Panc1 (cell line): ENCODE results near the gene FAM227A. TPM values are rescaled to one million over a fixed set of nuclear protein-coding genes. Genes with fewer than 3 reads are reported as not detected.

Experiments used
- ATAC-seq: fragments of 200-7000 bp; cut with Tn5 transposase; 2 replicates; pipeline ENCODE4 v1.9.1; 2020; ENCODE audit warnings: mild to moderate bottlenecking, moderate library complexity
- BruUV-seq: library from RNA; stranded (reverse); fragments of 400-500 nt; replicated peaks from 2 replicates; lab custom pipeline; 2021; lab: Mats Ljungman, UMichigan
- CTCF ChIA-PET: fragments of 300-600 bp; sonication (Branson Sonifier 250); formaldehyde crosslinking; loops from one replicate; lab custom pipeline; 2022; ENCODE audit warnings: antibody characterized with exemption; lab: Charles Lee
- POLR2A ChIA-PET: fragments of 300-600 bp; sonication (Branson Sonifier 250); formaldehyde crosslinking; loops from one replicate; lab custom pipeline; 2022; ENCODE audit warnings: antibody characterized with exemption; lab: Charles Lee
- DNase-seq: peaks from one replicate; pipeline ENCODE4 v3.0.0-alpha.2; 2010; ENCODE audit warnings: low read depth, low spot score
- H3K27ac ChIP-seq: 2 replicates; pipeline ENCODE4 v1.5.1; 2011; ENCODE audit warnings: mild to moderate bottlenecking, low read length, inconsistent platforms
- H3K27me3 ChIP-seq: fragments of 200-500 bp; sonication (Bioruptor generic); 2 replicates; pipeline ENCODE4 v1.6.0; 2014; ENCODE audit warnings: low read length, inconsistent platforms; ENCODE audit not compliant: control insufficient read depth, insufficient read depth
- H3K36me3 ChIP-seq: fragments of 200-500 bp; sonication (Bioruptor generic); 2 replicates; pipeline ENCODE4 v1.5.1; 2014; ENCODE audit warnings: inconsistent platforms, mild to moderate bottlenecking, low read length, moderate library complexity; ENCODE audit not compliant: control insufficient read depth, insufficient read depth
- H3K4me1 ChIP-seq: 2 replicates; pipeline ENCODE4 v1.5.1; 2011; ENCODE audit warnings: inconsistent platforms, mild to moderate bottlenecking, low read length, moderate library complexity; ENCODE audit not compliant: control insufficient read depth, insufficient read depth
- H3K4me3 ChIP-seq, 2 experiments: 2 replicates each; pipeline ENCODE4 v1.5.1; 2011 to 2012; ENCODE audit warnings: low read depth in 2 of 2, low read length in 2 of 2, mild to moderate bottlenecking in 2 of 2, inconsistent platforms in 1 of 2, moderate library complexity in 1 of 2
- H3K9me3 ChIP-seq: fragments of 200-500 bp; sonication (Bioruptor generic); 2 replicates; pipeline ENCODE4 v1.5.1; 2014; ENCODE audit warnings: low read depth, mild to moderate bottlenecking, inconsistent platforms, low read length, moderate library complexity; ENCODE audit not compliant: control insufficient read depth, insufficient read depth
- POLR2AphosphoS5 ChIP-seq: IDR thresholded peaks from 2 replicates; pipeline ENCODE4 v1.6.1; 2012; ENCODE audit warnings: mild to moderate bottlenecking, low read depth, low read length, moderate library complexity
- SIN3A ChIP-seq: IDR thresholded peaks from 2 replicates; pipeline ENCODE4 v1.6.1; 2012; ENCODE audit warnings: low read depth, mild to moderate bottlenecking, low read length, moderate library complexity, borderline replicate concordance; ENCODE audit not compliant: insufficient read depth
- TCF7L2 ChIP-seq: IDR thresholded peaks from 2 replicates; pipeline ENCODE4 v1.6.1; 2011; ENCODE audit warnings: mild to moderate bottlenecking, low read depth, low read length, inconsistent platforms
- in situ Hi-C: cut with HindIII; loops from 2 replicates; pipeline ENCODE4 v1.10.0; 2016; ENCODE audit warnings: low sequenced_read_pairs, low pct_unique_long_range_greater_than_20kb
- intact Hi-C: fragments of 100-400 bp; cut with micrococcal nuclease; formaldehyde crosslinking; loops from one replicate; pipeline ENCODE4 v1.10.0; 2022; ENCODE audit not compliant: unreplicated experiment
- total RNA-seq: library from RNA; stranded (reverse); gene quantifications from one replicate; pipeline ENCODE4 v1.2.1, GENCODE V29; 2021; ENCODE audit not compliant: unreplicated experiment
- TF ChIP-seq, protein P1 (sequence below): fragments of 450-650 bp; IDR thresholded peaks from 2 replicates; pipeline ENCODE4 v1.5.1; 2017; ENCODE audit warnings: mild to moderate bottlenecking
- TF ChIP-seq, protein P2 (sequence below), 2 experiments: IDR thresholded peaks; 2 replicates each; pipeline ENCODE4 v1.6.1; 2011 to 2012; ENCODE audit warnings: low read depth in 2 of 2, control low read depth in 1 of 2, low read length in 1 of 2, mild to moderate bottlenecking in 1 of 2, moderate library complexity in 1 of 2; ENCODE audit not compliant: insufficient read depth in 1 of 2

The FAM227A gene
- total RNA-seq, 1 experiment from 2014 or later = 2.4 TPM

- H3K9me3 ChIP-seq = no peaks in the 10 kb centered on the region
- no peaks in the 10 kb centered on the region for H3K27me3 ChIP-seq
- intact Hi-C loops (no loop called here), in situ Hi-C loops (no loop called here)
- BruUV-seq = no TSS peak
- POLR2A ChIA-PET = no interaction called here
- DNase-seq = no peak
- TF ChIP-seq, protein P1, sequence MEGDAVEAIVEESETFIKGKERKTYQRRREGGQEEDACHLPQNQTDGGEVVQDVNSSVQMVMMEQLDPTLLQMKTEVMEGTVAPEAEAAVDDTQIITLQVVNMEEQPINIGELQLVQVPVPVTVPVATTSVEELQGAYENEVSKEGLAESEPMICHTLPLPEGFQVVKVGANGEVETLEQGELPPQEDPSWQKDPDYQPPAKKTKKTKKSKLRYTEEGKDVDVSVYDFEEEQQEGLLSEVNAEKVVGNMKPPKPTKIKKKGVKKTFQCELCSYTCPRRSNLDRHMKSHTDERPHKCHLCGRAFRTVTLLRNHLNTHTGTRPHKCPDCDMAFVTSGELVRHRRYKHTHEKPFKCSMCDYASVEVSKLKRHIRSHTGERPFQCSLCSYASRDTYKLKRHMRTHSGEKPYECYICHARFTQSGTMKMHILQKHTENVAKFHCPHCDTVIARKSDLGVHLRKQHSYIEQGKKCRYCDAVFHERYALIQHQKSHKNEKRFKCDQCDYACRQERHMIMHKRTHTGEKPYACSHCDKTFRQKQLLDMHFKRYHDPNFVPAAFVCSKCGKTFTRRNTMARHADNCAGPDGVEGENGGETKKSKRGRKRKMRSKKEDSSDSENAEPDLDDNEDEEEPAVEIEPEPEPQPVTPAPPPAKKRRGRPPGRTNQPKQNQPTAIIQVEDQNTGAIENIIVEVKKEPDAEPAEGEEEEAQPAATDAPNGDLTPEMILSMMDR = no peak
- TF ChIP-seq POLR2AphosphoS5 = no peak
- TF ChIP-seq, protein P2, sequence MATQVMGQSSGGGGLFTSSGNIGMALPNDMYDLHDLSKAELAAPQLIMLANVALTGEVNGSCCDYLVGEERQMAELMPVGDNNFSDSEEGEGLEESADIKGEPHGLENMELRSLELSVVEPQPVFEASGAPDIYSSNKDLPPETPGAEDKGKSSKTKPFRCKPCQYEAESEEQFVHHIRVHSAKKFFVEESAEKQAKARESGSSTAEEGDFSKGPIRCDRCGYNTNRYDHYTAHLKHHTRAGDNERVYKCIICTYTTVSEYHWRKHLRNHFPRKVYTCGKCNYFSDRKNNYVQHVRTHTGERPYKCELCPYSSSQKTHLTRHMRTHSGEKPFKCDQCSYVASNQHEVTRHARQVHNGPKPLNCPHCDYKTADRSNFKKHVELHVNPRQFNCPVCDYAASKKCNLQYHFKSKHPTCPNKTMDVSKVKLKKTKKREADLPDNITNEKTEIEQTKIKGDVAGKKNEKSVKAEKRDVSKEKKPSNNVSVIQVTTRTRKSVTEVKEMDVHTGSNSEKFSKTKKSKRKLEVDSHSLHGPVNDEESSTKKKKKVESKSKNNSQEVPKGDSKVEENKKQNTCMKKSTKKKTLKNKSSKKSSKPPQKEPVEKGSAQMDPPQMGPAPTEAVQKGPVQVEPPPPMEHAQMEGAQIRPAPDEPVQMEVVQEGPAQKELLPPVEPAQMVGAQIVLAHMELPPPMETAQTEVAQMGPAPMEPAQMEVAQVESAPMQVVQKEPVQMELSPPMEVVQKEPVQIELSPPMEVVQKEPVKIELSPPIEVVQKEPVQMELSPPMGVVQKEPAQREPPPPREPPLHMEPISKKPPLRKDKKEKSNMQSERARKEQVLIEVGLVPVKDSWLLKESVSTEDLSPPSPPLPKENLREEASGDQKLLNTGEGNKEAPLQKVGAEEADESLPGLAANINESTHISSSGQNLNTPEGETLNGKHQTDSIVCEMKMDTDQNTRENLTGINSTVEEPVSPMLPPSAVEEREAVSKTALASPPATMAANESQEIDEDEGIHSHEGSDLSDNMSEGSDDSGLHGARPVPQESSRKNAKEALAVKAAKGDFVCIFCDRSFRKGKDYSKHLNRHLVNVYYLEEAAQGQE (IDR thresholded peaks at IDR 0.05; ENCODE audit: insufficient read depth in 1 of 2, low read depth in 2 of 2, low read length in 1 of 2) = no peak
- no peak for TF ChIP-seq TCF7L2
- TF ChIP-seq SIN3A = no peak
- H3K36me3 ChIP-seq = no peaks in the 10 kb centered on the region
- ATAC-seq = no peak
- no peak overlapping the region for H3K27ac ChIP-seq
- CTCF ChIA-PET = no interaction called here
- H3K4me3 ChIP-seq = no peak overlapping the region
- no peaks in the 10 kb centered on the region for H3K4me1 ChIP-seq
Measured at GRCh38 chr22:38612217-38613006, 43.8 kb downstream of the FAM227A start.

- in situ Hi-C loops (no loop called here), intact Hi-C loops (no loop called here)
- CTCF ChIA-PET = no interaction called here
- no peak for TF ChIP-seq SIN3A
- TF ChIP-seq POLR2AphosphoS5 = no peak
- TF ChIP-seq, protein P2 (IDR thresholded peaks at IDR 0.05; ENCODE audit: insufficient read depth in 1 of 2, low read depth in 2 of 2, low read length in 1 of 2) = no peak
- TF ChIP-seq TCF7L2 = no peak
- TF ChIP-seq, protein P1 = no peak
- Histone ChIP-seq H3K4me3 (no peak overlapping the region), H3K27ac (no peak overlapping the region), H3K9me3 (no peaks in the 10 kb centered on the region), H3K36me3 (no peaks in the 10 kb centered on the region), H3K27me3 (no peaks in the 10 kb centered on the region), H3K4me1 (peaks cover 2% of the 10 kb centered on the region)
- DNase-seq (no peak), ATAC-seq (no peak)
- POLR2A ChIA-PET = interaction anchor here (0.5 kb wide), 2 partner anchors 94 to 293 kb away, joined by 3 to 6 read pairs; partner anchors contain the start of gene GTPBP1
- BruUV-seq = no TSS peak
Measured at GRCh38 chr22:38611559-38611958, 44.6 kb downstream of the FAM227A start.
